Uterus (tissue), 4 donors: ENCODE measurements around the gene FAM151A. TPM values are rescaled to one million over a fixed set of nuclear protein-coding genes. Genes with fewer than 3 reads are reported as not detected.
A peak's percentile ranks its signal among the peaks of the same experiment; 100 is the strongest.

Experiments
- DNase-seq, 2 donors: peaks; one replicate each; pipeline ENCODE4 v3.0.0-alpha.2; 2019 to 2020
- H3K27ac ChIP-seq, 2 donors: fragments of 200-600 bp; sonication (generic); 1 replicate in 1 of 2; 2 replicates in 1 of 2; pipeline ENCODE4 v1.5.1; 2016 to 2018
- H3K27me3 ChIP-seq, 2 donors: fragments of 200-600 bp; sonication (generic); one replicate each; pipeline ENCODE4 v1.5.1; 2018 to 2019; ENCODE audit warnings: control low read depth in 1 of 2
- H3K36me3 ChIP-seq, 2 donors: fragments of 200-600 bp; sonication (generic); one replicate each; pipeline ENCODE4 v1.5.1; 2019; ENCODE audit warnings: control low read depth in 1 of 2
- H3K4me1 ChIP-seq, 2 donors: fragments of 200-600 bp; sonication (generic); one replicate each; pipeline ENCODE4 v1.5.1; 2018 to 2019; ENCODE audit warnings: control low read depth in 1 of 2
- H3K4me3 ChIP-seq, 2 donors: fragments of 200-600 bp; sonication (generic); 1 replicate in 1 of 2; 2 replicates in 1 of 2; pipeline ENCODE4 v1.5.1; 2018 to 2019; ENCODE audit warnings: mild to moderate bottlenecking in 1 of 2
- H3K9me3 ChIP-seq, 2 donors: fragments of 200-600 bp; sonication (generic); one replicate each; pipeline ENCODE4 v1.5.1; 2019; ENCODE audit warnings: control low read depth in 1 of 2
- POLR2A ChIP-seq, 2 donors: fragments of 450-650 bp; IDR thresholded peaks; one replicate each; pipeline ENCODE4 v1.6.1; 2016; ENCODE audit warnings: antibody characterized with exemption in 2 of 2, mild to moderate bottlenecking in 1 of 2, moderate library complexity in 1 of 2
- intact Hi-C: fragments of 100-400 bp; cut with DNase I; formaldehyde crosslinking; loops from one replicate; pipeline ENCODE4 v1.15.1; 2023; ENCODE audit warnings: low total_unique reads
- total RNA-seq, 4 donors: library from RNA; depleted of rRNA in 3 of 4; stranded (reverse); fragments of >200 nt in 3 of 4; gene quantifications; one replicate each; pipeline versions ENCODE4 v1.1.0 to v1.2.4, GENCODE V29; 2014 to 2023
- TF ChIP-seq, protein P1 (sequence below), 4 experiments: fragments of 200-600 bp in 2 of 4; fragments of 450-650 bp in 2 of 4; sonication (generic) in 2 of 4; IDR thresholded peaks; one replicate each; pipeline ENCODE4 v1.5.1; 2016 to 2019; ENCODE audit warnings: antibody characterized with exemption in 4 of 4, mild to moderate bottlenecking in 2 of 4, moderate library complexity in 1 of 4
- donor health status: DM: yes; HTN: yes; CAD: no.

FAM151A gene
- total RNA-seq, 4 donors from 2014 or later, result not detected

DNA sequence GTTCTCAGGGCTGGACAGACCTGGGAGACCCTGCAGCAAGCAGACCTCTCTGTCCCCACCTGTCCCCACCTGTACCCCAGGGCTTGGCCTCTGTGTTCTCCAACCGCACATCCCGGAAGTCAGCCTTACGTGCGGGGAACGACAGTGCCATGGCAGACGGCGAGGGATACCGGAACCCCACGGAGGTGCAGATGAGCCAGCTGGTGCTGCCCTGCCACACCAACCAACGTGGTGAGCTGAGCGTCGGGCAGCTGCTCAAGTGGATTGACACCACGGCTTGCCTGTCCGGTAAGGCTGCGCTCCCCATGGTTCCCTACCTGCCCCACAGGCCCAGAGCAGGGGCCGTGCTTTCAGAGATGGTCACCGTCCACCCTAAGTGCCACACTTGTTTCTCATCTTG lies 38.8 kb downstream of the FAM151A start:
- Histone ChIP-seq H3K27me3 (no peaks in the 10 kb centered on the region), H3K4me1 (no peaks in the 10 kb centered on the region), H3K4me3 (no peak overlapping the region), H3K36me3 (no peaks in the 10 kb centered on the region), H3K27ac (no peak overlapping the region), H3K9me3 (no peaks in the 10 kb centered on the region)
- no peak for DNase-seq
- intact Hi-C loops, result no loop called here
- TF ChIP-seq, protein P1, sequence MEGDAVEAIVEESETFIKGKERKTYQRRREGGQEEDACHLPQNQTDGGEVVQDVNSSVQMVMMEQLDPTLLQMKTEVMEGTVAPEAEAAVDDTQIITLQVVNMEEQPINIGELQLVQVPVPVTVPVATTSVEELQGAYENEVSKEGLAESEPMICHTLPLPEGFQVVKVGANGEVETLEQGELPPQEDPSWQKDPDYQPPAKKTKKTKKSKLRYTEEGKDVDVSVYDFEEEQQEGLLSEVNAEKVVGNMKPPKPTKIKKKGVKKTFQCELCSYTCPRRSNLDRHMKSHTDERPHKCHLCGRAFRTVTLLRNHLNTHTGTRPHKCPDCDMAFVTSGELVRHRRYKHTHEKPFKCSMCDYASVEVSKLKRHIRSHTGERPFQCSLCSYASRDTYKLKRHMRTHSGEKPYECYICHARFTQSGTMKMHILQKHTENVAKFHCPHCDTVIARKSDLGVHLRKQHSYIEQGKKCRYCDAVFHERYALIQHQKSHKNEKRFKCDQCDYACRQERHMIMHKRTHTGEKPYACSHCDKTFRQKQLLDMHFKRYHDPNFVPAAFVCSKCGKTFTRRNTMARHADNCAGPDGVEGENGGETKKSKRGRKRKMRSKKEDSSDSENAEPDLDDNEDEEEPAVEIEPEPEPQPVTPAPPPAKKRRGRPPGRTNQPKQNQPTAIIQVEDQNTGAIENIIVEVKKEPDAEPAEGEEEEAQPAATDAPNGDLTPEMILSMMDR (IDR thresholded peaks at IDR 0.05), result no peak
- no peak for TF ChIP-seq POLR2A (IDR thresholded peaks at IDR 0.05)

DNA sequence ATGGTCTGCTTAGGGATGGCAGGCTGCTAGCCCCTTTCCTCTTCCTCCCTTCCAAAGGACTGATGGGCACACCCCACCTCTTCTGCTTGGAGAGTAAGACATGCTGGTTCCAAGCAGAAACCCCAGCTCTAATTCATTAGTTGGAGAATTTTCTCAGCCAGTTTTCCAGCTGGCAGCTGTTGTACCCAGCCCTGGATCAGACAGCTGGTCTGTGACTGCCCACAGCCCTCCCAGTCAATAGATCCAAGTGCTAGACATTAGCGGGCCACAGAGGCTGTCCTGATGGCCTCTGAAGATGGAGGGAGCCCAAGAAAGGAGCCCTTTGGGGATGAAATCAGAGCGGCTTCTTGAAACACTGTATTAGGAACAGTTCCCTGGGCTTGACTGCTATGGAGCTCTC lies 39.5 kb downstream of the FAM151A start:
- no peaks in the 10 kb centered on the region for H3K9me3 ChIP-seq
- intact Hi-C loops, result no loop called here
- no peak overlapping the region for H3K27ac ChIP-seq
- H3K36me3 ChIP-seq, result no peaks in the 10 kb centered on the region
- no peak for DNase-seq
- no peaks in the 10 kb centered on the region for H3K4me1 ChIP-seq
- no peaks in the 10 kb centered on the region for H3K27me3 ChIP-seq
- H3K4me3 ChIP-seq, result no peak overlapping the region
- no peak for TF ChIP-seq POLR2A (IDR thresholded peaks at IDR 0.05)
- TF ChIP-seq, protein P1 (IDR thresholded peaks at IDR 0.05), result no peak

DNA sequence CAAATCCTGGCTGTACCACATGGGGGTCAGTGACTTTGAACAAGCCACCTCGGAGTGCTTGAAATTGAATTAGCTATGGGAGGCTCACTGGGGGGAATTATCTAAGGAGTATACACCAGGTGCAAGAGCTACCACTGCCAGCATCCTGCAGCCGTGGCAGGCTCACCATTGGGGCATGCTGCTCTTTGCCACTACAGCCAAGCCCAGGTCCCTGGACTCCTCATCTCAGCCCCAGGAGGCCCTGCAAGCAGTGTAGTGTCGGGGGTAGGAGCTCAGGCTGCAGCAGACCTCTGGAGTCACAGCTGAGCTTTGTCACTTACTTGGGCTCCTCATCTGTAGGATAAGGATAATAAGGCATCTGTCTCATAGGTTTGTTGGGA lies 40.0 kb downstream of the FAM151A start:
- intact Hi-C loops, result no loop called here
- no peaks in the 10 kb centered on the region for H3K36me3 ChIP-seq
- no peaks in the 10 kb centered on the region for H3K27me3 ChIP-seq
- no peak overlapping the region for H3K27ac ChIP-seq
- no peak overlapping the region for H3K4me3 ChIP-seq
- H3K9me3 ChIP-seq, result no peaks in the 10 kb centered on the region
- no peak for DNase-seq
- H3K4me1 ChIP-seq, result no peaks in the 10 kb centered on the region
- TF ChIP-seq, protein P1 (IDR thresholded peaks at IDR 0.05), result no peak
- no peak for TF ChIP-seq POLR2A (IDR thresholded peaks at IDR 0.05)

DNA sequence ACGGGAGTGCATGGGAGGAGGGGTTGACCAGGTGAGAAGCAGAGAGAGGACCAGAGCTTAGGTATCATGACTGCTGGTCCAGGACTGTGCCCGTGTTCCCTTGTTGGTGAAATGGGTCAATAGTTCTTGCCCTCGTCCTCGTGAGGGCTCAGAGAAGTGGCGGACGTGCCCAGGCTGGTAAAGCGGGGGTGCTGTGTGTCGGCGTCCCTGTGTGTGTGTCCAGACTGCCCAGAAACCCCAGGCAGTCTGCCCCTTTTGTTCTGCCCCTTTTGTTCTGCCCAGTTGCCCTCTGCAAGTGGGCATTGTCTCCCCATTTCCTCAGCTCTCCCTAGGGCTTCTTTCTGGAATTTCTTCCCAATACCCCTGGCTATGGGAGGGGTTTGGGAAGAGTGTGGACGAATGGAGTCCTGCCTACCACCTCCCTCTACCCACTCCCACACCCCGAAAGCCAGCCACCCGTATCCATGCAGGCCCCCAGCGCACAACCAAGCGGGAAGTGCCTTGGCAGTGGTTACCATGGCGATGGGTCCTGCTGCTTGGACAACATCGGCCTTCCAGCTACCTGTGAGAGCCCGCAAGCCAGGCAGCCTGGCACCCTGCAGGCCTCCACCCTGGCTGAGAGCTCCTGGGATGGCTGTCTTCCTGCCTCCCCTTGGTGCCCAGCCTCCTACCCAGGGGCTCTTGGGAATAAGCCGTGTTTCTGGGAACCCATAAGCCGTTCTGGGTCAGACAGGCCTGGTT lies 40.6 kb downstream of the FAM151A start:
- TF ChIP-seq POLR2A (IDR thresholded peaks at IDR 0.05), result no peak
- TF ChIP-seq, protein P1 (IDR thresholded peaks at IDR 0.05), result no peak
- Histone ChIP-seq H3K27me3 (no peaks in the 10 kb centered on the region), H3K36me3 (no peaks in the 10 kb centered on the region), H3K9me3 (no peaks in the 10 kb centered on the region), H3K27ac (peak overlapping the region in 1 of 2 donors; percentile 71), H3K4me1 (no peaks in the 10 kb centered on the region), H3K4me3 (no peak overlapping the region)
- no peak for DNase-seq
- intact Hi-C loops, result no loop called here

DNA sequence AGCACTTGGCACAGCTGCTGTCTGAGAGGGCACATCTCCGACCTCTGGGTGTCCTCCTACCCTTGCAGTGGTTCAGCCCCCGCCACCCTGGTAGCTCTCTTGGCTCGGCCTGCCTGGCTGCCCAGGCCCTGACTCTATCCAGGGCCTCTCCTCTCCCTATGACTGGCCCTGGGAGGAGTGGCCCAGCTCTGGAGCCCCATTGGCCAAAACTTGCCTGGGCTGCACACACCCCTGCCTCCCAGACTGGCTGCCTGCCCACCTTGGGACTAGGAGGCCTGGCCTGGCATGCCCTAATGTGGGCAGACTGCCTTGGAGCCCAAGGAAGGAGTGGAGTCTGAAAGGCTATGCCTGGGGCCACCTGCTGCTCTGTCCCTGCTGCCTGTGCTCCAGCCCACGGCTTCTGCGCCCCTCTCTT lies 41.7 kb downstream of the FAM151A start:
- no peaks in the 10 kb centered on the region for H3K36me3 ChIP-seq
- peak; percentile 83 to 86 for DNase-seq
- intact Hi-C loops, result no loop called here

More for the DNA sequence above, 41.7 kb downstream of the FAM151A start:
- TF ChIP-seq, protein P1 (IDR thresholded peaks at IDR 0.05), result no peak
- TF ChIP-seq POLR2A (IDR thresholded peaks at IDR 0.05), result peak in 1 of 2 donors; percentile 57
- Histone ChIP-seq H3K4me1 (no peaks in the 10 kb centered on the region), H3K9me3 (no peaks in the 10 kb centered on the region), H3K27me3 (no peaks in the 10 kb centered on the region), H3K27ac (peak overlapping the region; percentile 71 to 74), H3K4me3 (no peak overlapping the region)
